Caco-2 (cell line): ENCODE data around the gene KHNYN. TPM values are rescaled to one million over a fixed set of nuclear protein-coding genes. Genes with fewer than 3 reads are reported as not detected.
A peak's percentile ranks its signal among the peaks of the same experiment; 100 is the strongest.

Source experiments
- BruUV-seq: library from RNA; stranded (reverse); fragments of 400-500 nt; replicated peaks from 2 replicates; lab custom pipeline; 2021; lab: Mats Ljungman, UMichigan
- CTCF ChIA-PET: fragments of 300-600 bp; sonication (Branson Sonifier 250); formaldehyde crosslinking; loops from one replicate; lab custom pipeline; 2022; ENCODE audit warnings: antibody characterized with exemption; lab: Charles Lee
- POLR2A ChIA-PET: fragments of 300-600 bp; sonication (Branson Sonifier 250); formaldehyde crosslinking; loops from one replicate; lab custom pipeline; 2022; ENCODE audit warnings: antibody characterized with exemption; lab: Charles Lee
- DNase-seq, 2 experiments: peaks; one replicate each; pipeline versions ENCODE4 v3.0.0 to v3.0.0-alpha.2; 2020 to 2022
- H3K27me3 ChIP-seq: replicated peaks from 2 replicates; pipeline ENCODE4 v1.6.0; 2011; ENCODE audit warnings: low read length; ENCODE audit not compliant: control insufficient read depth, insufficient read depth
- H3K36me3 ChIP-seq: 2 replicates; pipeline ENCODE4 v1.5.1; 2011; ENCODE audit warnings: low read length; ENCODE audit not compliant: control insufficient read depth, insufficient read depth
- H3K4me1 ChIP-seq: fragments of 250-450 bp; sonication (Bioruptor Pico); 2 replicates; pipeline ENCODE4 v1.5.1; 2020; ENCODE audit warnings: mild to moderate bottlenecking
- H3K4me3 ChIP-seq: 2 replicates; pipeline ENCODE4 v1.5.1; 2011; ENCODE audit warnings: low read depth, mild to moderate bottlenecking, control low read depth, low read length
- H3K9me3 ChIP-seq: fragments of 250-450 bp; sonication (Bioruptor Pico); 2 replicates; pipeline ENCODE4 v1.5.1; 2020; ENCODE audit warnings: mild to moderate bottlenecking, moderate library complexity
- H3K27ac Mint-ChIP-seq: one replicate; pipeline ENCODE4 v1.8.0; 2022; ENCODE audit warnings: mixed read lengths; ENCODE audit not compliant: unreplicated experiment
- H3K27me3 Mint-ChIP-seq: one replicate; pipeline ENCODE4 v1.8.0; 2022; ENCODE audit warnings: mixed read lengths; ENCODE audit not compliant: insufficient read depth, unreplicated experiment
- H3K36me3 Mint-ChIP-seq: one replicate; pipeline ENCODE4 v1.8.0; 2022; ENCODE audit warnings: mild to moderate bottlenecking, mixed read lengths; ENCODE audit not compliant: insufficient read depth, unreplicated experiment
- H3K4me1 Mint-ChIP-seq: one replicate; pipeline ENCODE4 v1.8.0; 2022; ENCODE audit warnings: low read depth, mixed read lengths; ENCODE audit not compliant: unreplicated experiment
- H3K4me3 Mint-ChIP-seq: one replicate; pipeline ENCODE4 v1.8.0; 2022; ENCODE audit warnings: mild to moderate bottlenecking, moderate library complexity, mixed read lengths; ENCODE audit not compliant: unreplicated experiment
- H3K9me3 Mint-ChIP-seq: one replicate; pipeline ENCODE4 v1.8.0; 2022; ENCODE audit warnings: mixed read lengths; ENCODE audit not compliant: unreplicated experiment
- intact Hi-C: fragments of 100-400 bp; cut with micrococcal nuclease; formaldehyde crosslinking; loops from one replicate; pipeline ENCODE4 v1.10.0; 2022; ENCODE audit not compliant: unreplicated experiment
- total RNA-seq: library from RNA; stranded (reverse); gene quantifications from 2 replicates; pipeline ENCODE4 v1.2.3, GENCODE V29; 2022
- TF ChIP-seq, protein P1 (sequence below), 2 experiments: fragments of 200-600 bp in 1 of 2; IDR thresholded peaks; 1 replicate in 1 of 2; 2 replicates in 1 of 2; pipeline versions ENCODE4 v1.5.1 to v1.8.0; 2011 to 2022; ENCODE audit warnings: antibody characterized with exemption in 1 of 2, control low read depth in 1 of 2, inconsistent platforms in 1 of 2, low read depth in 1 of 2, low read length in 1 of 2, mild to moderate bottlenecking in 1 of 2, moderate library complexity in 1 of 2; ENCODE audit not compliant: insufficient read depth in 1 of 2, severe bottlenecking in 1 of 2, unreplicated experiment in 1 of 2

KHNYN gene
- total RNA-seq, 1 experiment from 2014 or later: 50.5 TPM

DNA sequence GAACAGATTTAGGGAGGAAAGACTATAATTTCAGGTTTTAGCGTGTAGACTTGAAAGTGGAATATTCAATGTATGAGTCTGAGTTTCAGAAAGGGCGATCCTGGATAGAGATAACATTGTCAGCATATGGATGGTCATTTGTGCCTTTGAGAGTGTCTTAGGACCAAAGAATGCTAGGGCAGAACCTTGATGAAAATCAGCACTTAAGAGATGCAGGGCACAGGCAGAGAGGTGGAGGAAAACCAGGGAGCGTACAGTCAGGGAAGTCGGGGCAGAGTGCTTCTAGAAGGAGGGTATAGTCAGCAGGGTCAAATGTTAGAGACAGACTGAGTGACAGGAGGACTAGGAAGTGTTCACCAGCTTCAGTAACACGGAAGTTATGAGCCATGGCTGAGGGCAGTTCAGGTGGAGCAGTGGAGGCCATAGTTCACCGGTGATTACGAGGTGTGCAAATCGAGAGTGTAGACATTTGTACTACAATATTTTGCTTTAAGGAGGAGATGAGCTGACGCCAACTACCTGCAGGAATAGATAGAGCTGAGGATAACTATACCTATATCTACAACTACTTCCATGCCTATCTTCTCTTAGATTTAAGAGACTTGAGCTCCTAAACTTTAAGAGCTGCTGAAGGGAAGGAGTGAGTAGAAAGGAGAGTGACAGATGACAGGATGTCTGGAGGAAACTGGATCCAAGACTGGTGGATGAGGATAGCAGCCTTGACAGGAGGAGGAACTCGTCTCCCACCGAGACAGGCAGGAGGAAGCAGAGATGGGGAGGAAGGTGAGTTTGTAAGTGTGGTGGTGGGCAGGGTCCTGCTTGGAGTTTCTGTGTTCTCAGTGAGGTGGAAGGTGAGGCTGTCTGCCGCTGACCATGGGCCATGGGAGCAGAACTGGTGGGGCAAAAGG lies 6.8 kb upstream of the KHNYN start:
- H3K4me1 ChIP-seq: peaks cover 46% of the 10 kb centered on the region
- H3K4me3 Mint-ChIP-seq: no peak overlapping the region
- H3K27me3 ChIP-seq: no peaks in the 10 kb centered on the region
- no peaks in the 10 kb centered on the region for H3K9me3 ChIP-seq
- H3K36me3 ChIP-seq: no peaks in the 10 kb centered on the region
- H3K9me3 Mint-ChIP-seq: no peaks in the 10 kb centered on the region
- H3K27me3 Mint-ChIP-seq: no peaks in the 10 kb centered on the region
- no peak for DNase-seq
- CTCF ChIA-PET: interaction anchor here (1.8 kb wide), 1 partner anchor 9 kb away, joined by 7 read pairs; no protein-coding TSS in a partner anchor
- peaks cover 15% of the 10 kb centered on the region for H3K4me1 Mint-ChIP-seq
- no peak overlapping the region for H3K4me3 ChIP-seq
- TF ChIP-seq, protein P1, sequence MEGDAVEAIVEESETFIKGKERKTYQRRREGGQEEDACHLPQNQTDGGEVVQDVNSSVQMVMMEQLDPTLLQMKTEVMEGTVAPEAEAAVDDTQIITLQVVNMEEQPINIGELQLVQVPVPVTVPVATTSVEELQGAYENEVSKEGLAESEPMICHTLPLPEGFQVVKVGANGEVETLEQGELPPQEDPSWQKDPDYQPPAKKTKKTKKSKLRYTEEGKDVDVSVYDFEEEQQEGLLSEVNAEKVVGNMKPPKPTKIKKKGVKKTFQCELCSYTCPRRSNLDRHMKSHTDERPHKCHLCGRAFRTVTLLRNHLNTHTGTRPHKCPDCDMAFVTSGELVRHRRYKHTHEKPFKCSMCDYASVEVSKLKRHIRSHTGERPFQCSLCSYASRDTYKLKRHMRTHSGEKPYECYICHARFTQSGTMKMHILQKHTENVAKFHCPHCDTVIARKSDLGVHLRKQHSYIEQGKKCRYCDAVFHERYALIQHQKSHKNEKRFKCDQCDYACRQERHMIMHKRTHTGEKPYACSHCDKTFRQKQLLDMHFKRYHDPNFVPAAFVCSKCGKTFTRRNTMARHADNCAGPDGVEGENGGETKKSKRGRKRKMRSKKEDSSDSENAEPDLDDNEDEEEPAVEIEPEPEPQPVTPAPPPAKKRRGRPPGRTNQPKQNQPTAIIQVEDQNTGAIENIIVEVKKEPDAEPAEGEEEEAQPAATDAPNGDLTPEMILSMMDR (IDR thresholded peaks at IDR 0.05; ENCODE audit: insufficient read depth in 1 of 2, low read depth in 1 of 2, low read length in 1 of 2, severe bottlenecking in 1 of 2, unreplicated experiment in 1 of 2): no peak
- no peaks in the 10 kb centered on the region for H3K36me3 Mint-ChIP-seq
- intact Hi-C loops: loop anchor here (5.0 kb wide), 1 partner anchor 76 kb away; no protein-coding TSS in a partner anchor
- POLR2A ChIA-PET: no interaction called here
- no TSS peak for BruUV-seq
- H3K27ac Mint-ChIP-seq: no peak overlapping the region

DNA sequence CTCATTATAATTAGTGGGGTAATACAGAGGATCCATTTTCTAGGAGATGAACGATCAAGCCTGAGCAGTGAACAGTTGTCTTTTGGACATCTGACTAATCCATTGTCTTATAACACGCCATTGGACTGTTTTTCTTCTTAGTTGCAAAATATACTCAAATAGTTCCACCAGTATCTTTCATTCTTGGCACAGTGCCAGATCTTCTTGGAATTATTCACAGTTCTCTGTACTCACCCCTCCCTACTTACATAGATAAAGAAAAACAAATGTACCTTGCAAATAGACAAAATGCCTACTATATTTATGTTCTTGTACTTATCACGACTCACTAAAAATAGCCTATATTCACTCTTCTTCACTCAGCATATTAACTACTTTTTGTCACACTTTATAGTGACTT lies 4.0 kb upstream of the KHNYN start:
- DNase-seq: no peak
- Mint-ChIP-seq H3K9me3 (no peaks in the 10 kb centered on the region), H3K27ac (no peak overlapping the region), H3K4me1 (peaks cover 25% of the 10 kb centered on the region), H3K4me3 (no peak overlapping the region), H3K27me3 (no peaks in the 10 kb centered on the region), H3K36me3 (no peaks in the 10 kb centered on the region)
- BruUV-seq: no TSS peak
- TF ChIP-seq, protein P1 (IDR thresholded peaks at IDR 0.05; ENCODE audit: insufficient read depth in 1 of 2, low read depth in 1 of 2, low read length in 1 of 2, severe bottlenecking in 1 of 2, unreplicated experiment in 1 of 2): no peak
- Histone ChIP-seq H3K36me3 (no peaks in the 10 kb centered on the region), H3K9me3 (no peaks in the 10 kb centered on the region), H3K4me1 (peaks cover 67% of the 10 kb centered on the region), H3K27me3 (no peaks in the 10 kb centered on the region), H3K4me3 (no peak overlapping the region)
- intact Hi-C loops: no loop called here
- ChIA-PET POLR2A (no interaction called here), CTCF (no interaction called here)

DNA sequence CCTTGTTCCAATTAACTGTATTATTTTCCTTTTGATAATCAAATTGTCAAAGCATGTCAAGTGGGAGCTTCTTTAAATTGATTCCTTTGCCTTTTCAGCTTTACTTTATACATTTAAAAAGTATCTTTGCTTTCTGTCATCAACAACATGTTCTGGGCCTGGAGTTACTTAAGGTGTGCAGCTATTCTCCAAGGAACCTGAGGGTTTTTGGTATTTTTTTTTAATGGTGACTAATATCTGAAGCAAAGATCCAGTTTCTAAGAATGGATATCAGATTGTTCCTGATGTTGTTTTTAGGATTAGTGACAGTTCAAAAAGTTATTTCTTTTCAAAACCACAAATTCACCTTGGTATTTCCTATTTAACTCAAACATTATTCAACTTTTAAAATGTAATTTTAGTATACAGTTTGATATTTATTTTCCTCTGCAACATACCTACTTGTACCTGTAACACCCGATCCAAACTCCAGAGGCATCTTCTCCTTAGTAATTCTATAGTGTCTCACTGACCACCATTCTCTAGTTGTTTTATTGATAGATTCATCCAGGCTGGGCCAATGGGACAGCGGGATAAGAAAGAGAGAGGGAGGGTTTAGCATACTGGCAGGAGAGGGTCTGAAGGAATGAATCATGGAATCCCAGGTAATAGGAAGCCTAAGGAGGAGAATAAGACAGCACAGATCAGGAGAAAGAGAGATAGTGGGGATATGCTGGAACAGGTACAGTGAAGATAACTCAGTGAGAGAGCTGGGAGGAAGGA lies 3.4 kb upstream of the KHNYN start:
- H3K27me3 Mint-ChIP-seq: no peaks in the 10 kb centered on the region
- Histone ChIP-seq H3K27me3 (no peaks in the 10 kb centered on the region), H3K4me1 (peaks cover 73% of the 10 kb centered on the region), H3K36me3 (no peaks in the 10 kb centered on the region), H3K9me3 (no peaks in the 10 kb centered on the region), H3K4me3 (no peak overlapping the region)
- no peak for DNase-seq
- intact Hi-C loops: no loop called here
- POLR2A ChIA-PET: interaction anchor here (0.5 to 1.0 kb wide), 3 partner anchors 15 to 167 kb away, joined by 3 to 8 read pairs (median 3); no protein-coding TSS in a partner anchor
- no peaks in the 10 kb centered on the region for H3K9me3 Mint-ChIP-seq
- peak overlapping the region; percentile 22 for H3K4me3 Mint-ChIP-seq
- no peaks in the 10 kb centered on the region for H3K36me3 Mint-ChIP-seq
- H3K27ac Mint-ChIP-seq: peak overlapping the region; percentile 27
- BruUV-seq: TSS peak; percentile 34
- TF ChIP-seq, protein P1 (IDR thresholded peaks at IDR 0.05; ENCODE audit: insufficient read depth in 1 of 2, low read depth in 1 of 2, low read length in 1 of 2, severe bottlenecking in 1 of 2, unreplicated experiment in 1 of 2): no peak
- CTCF ChIA-PET: interaction anchor here (1.0 to 2.3 kb wide), 5 partner anchors 10 to 94 kb away, joined by 3 to 23 read pairs (median 5); no protein-coding TSS in a partner anchor
- H3K4me1 Mint-ChIP-seq: peaks cover 25% of the 10 kb centered on the region
